ENCODE results near the gene NELL1. TPM values are rescaled to one million over a fixed set of nuclear protein-coding genes. Genes with fewer than 3 reads are reported as not detected.
"Not testable (repeated sequence)": the region's sequence is repeated elsewhere in the genome, so short reads cannot be mapped to it uniquely, and the experiment has no call there.

The NELL1 gene
- total and polyA plus RNA-seq, 7 experiments from 2014 or later, result not detected

- H3K27me3 Mint-ChIP-seq; H3K4me1 ChIP-seq (ENCODE audit: control insufficient read depth in 2 of 2, insufficient read depth in 2 of 2, low read length in 2 of 2); intact Hi-C loops (cut with micrococcal nuclease); H3K27ac Mint-ChIP-seq; H3K4me3 ChIP-seq (ENCODE audit: low read length); H3K27ac ChIP-seq (ENCODE audit: low read depth, low read length); H3K4me3 Mint-ChIP-seq; H3K27me3 ChIP-seq (ENCODE audit: control insufficient read depth in 2 of 2, insufficient read depth in 2 of 2, low read length in 2 of 2); CTCF ChIA-PET; ATAC-seq; H3K36me3 ChIP-seq (ENCODE audit: control insufficient read depth in 2 of 3, insufficient read depth in 3 of 3, low read length in 3 of 3); DNase-seq; H3K36me3 Mint-ChIP-seq; H3K4me1 Mint-ChIP-seq; H3K9me3 ChIP-seq (ENCODE audit: control insufficient read depth in 2 of 3, low read length in 3 of 3); POLR2A ChIA-PET: not testable (repeated sequence)
- H3K9me3 Mint-ChIP-seq, result peaks cover 0 to 37% (median 10%) of the 10 kb centered on the region in 11 donors
These were observed 602.8 kb downstream of the NELL1 start for GRCh38 chr11:21272139-21272538.

GRCh38 chr11:21278840-21279239, 609.5 kb downstream of the NELL1 start:
- Histone ChIP-seq H3K4me1 (ENCODE audit: control insufficient read depth in 2 of 2, insufficient read depth in 2 of 2, low read length in 2 of 2) (no peaks in the 10 kb centered on the region), H3K36me3 (ENCODE audit: control insufficient read depth in 2 of 3, insufficient read depth in 3 of 3, low read length in 3 of 3) (no peaks in the 10 kb centered on the region), H3K4me3 (ENCODE audit: low read length) (no peak overlapping the region), H3K27me3 (ENCODE audit: control insufficient read depth in 2 of 2, insufficient read depth in 2 of 2, low read length in 2 of 2) (no peaks in the 10 kb centered on the region), H3K9me3 (ENCODE audit: control insufficient read depth in 2 of 3, low read length in 3 of 3) (no peaks in the 10 kb centered on the region), H3K27ac (ENCODE audit: low read depth, low read length) (no peak overlapping the region)
- intact Hi-C loops (cut with micrococcal nuclease), result no loop called here
- Mint-ChIP-seq H3K4me3 (no peak overlapping the region), H3K27ac (no peak overlapping the region), H3K9me3 (peaks cover 4 to 38% (median 15%) of the 10 kb centered on the region in 11 donors), H3K4me1 (peaks cover 0 to 5% (median 0%) of the 10 kb centered on the region in 7 donors), H3K36me3 (peaks cover 0 to 7% (median 0%) of the 10 kb centered on the region in 5 donors), H3K27me3 (no peaks in the 10 kb centered on the region)
- DNase-seq, result no peak
- CTCF ChIA-PET, result no interaction called here
- POLR2A ChIA-PET, result no interaction called here
- ATAC-seq, result no peak

GRCh38 chr11:21285104-21285503, 615.7 kb downstream of the NELL1 start:
- Histone ChIP-seq H3K27ac (ENCODE audit: low read depth, low read length) (no peak overlapping the region), H3K36me3 (ENCODE audit: control insufficient read depth in 2 of 3, insufficient read depth in 3 of 3, low read length in 3 of 3) (no peaks in the 10 kb centered on the region), H3K4me1 (ENCODE audit: control insufficient read depth in 2 of 2, insufficient read depth in 2 of 2, low read length in 2 of 2) (no peaks in the 10 kb centered on the region), H3K4me3 (ENCODE audit: low read length) (no peak overlapping the region), H3K9me3 (ENCODE audit: control insufficient read depth in 2 of 3, low read length in 3 of 3) (no peaks in the 10 kb centered on the region), H3K27me3 (ENCODE audit: control insufficient read depth in 2 of 2, insufficient read depth in 2 of 2, low read length in 2 of 2) (no peaks in the 10 kb centered on the region)
- intact Hi-C loops (cut with micrococcal nuclease), result no loop called here
- DNase-seq (no peak), ATAC-seq (no peak)
- ChIA-PET POLR2A (no interaction called here), CTCF (no interaction called here)
- Mint-ChIP-seq H3K36me3 (peaks cover 0 to 3% (median 0%) of the 10 kb centered on the region in 5 donors), H3K9me3 (peaks cover 0 to 29% (median 15%) of the 10 kb centered on the region in 11 donors), H3K4me1 (no peaks in the 10 kb centered on the region), H3K4me3 (no peak overlapping the region), H3K27me3 (no peaks in the 10 kb centered on the region), H3K27ac (no peak overlapping the region)

GRCh38 chr11:21289686-21290085, 620.3 kb downstream of the NELL1 start:
- no peaks in the 10 kb centered on the region for H3K27me3 ChIP-seq (ENCODE audit: control insufficient read depth in 2 of 2, insufficient read depth in 2 of 2, low read length in 2 of 2)
- CTCF ChIA-PET, result no interaction called here
- H3K36me3 ChIP-seq (ENCODE audit: control insufficient read depth in 2 of 3, insufficient read depth in 3 of 3, low read length in 3 of 3), result no peaks in the 10 kb centered on the region
- Mint-ChIP-seq H3K36me3 (peaks cover 0 to 3% (median 0%) of the 10 kb centered on the region in 5 donors), H3K27me3 (no peaks in the 10 kb centered on the region), H3K9me3 (peaks cover 0 to 39% (median 21%) of the 10 kb centered on the region in 11 donors), H3K4me1 (no peaks in the 10 kb centered on the region), H3K4me3 (no peak overlapping the region), H3K27ac (no peak overlapping the region)
- intact Hi-C loops (cut with micrococcal nuclease), result no loop called here
- H3K9me3 ChIP-seq (ENCODE audit: control insufficient read depth in 2 of 3, low read length in 3 of 3), result no peaks in the 10 kb centered on the region
- POLR2A ChIA-PET, result no interaction called here
- H3K4me1 ChIP-seq (ENCODE audit: control insufficient read depth in 2 of 2, insufficient read depth in 2 of 2, low read length in 2 of 2), result no peaks in the 10 kb centered on the region
- ATAC-seq (no peak), DNase-seq (no peak)
- no peak overlapping the region for H3K4me3 ChIP-seq (ENCODE audit: low read length)
- no peak overlapping the region for H3K27ac ChIP-seq (ENCODE audit: low read depth, low read length)

- H3K27me3 ChIP-seq (ENCODE audit: control insufficient read depth in 2 of 2, insufficient read depth in 2 of 2, low read length in 2 of 2), result no peaks in the 10 kb centered on the region
- no peak overlapping the region for H3K4me3 ChIP-seq (ENCODE audit: low read length)
- Mint-ChIP-seq H3K4me1 (no peaks in the 10 kb centered on the region), H3K27me3 (no peaks in the 10 kb centered on the region), H3K36me3 (no peaks in the 10 kb centered on the region), H3K9me3 (peaks cover 2 to 32% (median 15%) of the 10 kb centered on the region in 11 donors), H3K27ac (no peak overlapping the region), H3K4me3 (no peak overlapping the region)
- H3K27ac ChIP-seq (ENCODE audit: low read depth, low read length), result no peak overlapping the region
- no peaks in the 10 kb centered on the region for H3K9me3 ChIP-seq (ENCODE audit: control insufficient read depth in 2 of 3, low read length in 3 of 3)
- POLR2A ChIA-PET, result no interaction called here
- CTCF ChIA-PET, result no interaction called here
- ATAC-seq, result no peak
- no peaks in the 10 kb centered on the region for H3K36me3 ChIP-seq (ENCODE audit: control insufficient read depth in 2 of 3, insufficient read depth in 3 of 3, low read length in 3 of 3)
- intact Hi-C loops (cut with micrococcal nuclease), result no loop called here
- H3K4me1 ChIP-seq (ENCODE audit: control insufficient read depth in 2 of 2, insufficient read depth in 2 of 2, low read length in 2 of 2), result no peaks in the 10 kb centered on the region
- DNase-seq, result no peak
These were observed 626.1 kb downstream of the NELL1 start for GRCh38 chr11:21295508-21295907.

GRCh38 chr11:21301981-21302380, 632.6 kb downstream of the NELL1 start:
- DNase-seq (no peak), ATAC-seq (no peak)
- intact Hi-C loops (cut with micrococcal nuclease), result no loop called here
- CTCF ChIA-PET, result no interaction called here
- no peaks in the 10 kb centered on the region for H3K27me3 Mint-ChIP-seq
- H3K36me3 Mint-ChIP-seq, result no peaks in the 10 kb centered on the region
- no peak overlapping the region for H3K4me3 Mint-ChIP-seq
- Histone ChIP-seq H3K36me3 (ENCODE audit: control insufficient read depth in 2 of 3, insufficient read depth in 3 of 3, low read length in 3 of 3) (no peaks in the 10 kb centered on the region), H3K27me3 (ENCODE audit: control insufficient read depth in 2 of 2, insufficient read depth in 2 of 2, low read length in 2 of 2) (no peaks in the 10 kb centered on the region), H3K4me3 (ENCODE audit: low read length) (no peak overlapping the region), H3K4me1 (ENCODE audit: control insufficient read depth in 2 of 2, insufficient read depth in 2 of 2, low read length in 2 of 2) (no peaks in the 10 kb centered on the region), H3K27ac (ENCODE audit: low read depth, low read length) (no peak overlapping the region), H3K9me3 (ENCODE audit: control insufficient read depth in 2 of 3, low read length in 3 of 3) (no peaks in the 10 kb centered on the region)
- POLR2A ChIA-PET, result no interaction called here
- H3K27ac Mint-ChIP-seq, result no peak overlapping the region
- no peaks in the 10 kb centered on the region for H3K4me1 Mint-ChIP-seq
- H3K9me3 Mint-ChIP-seq, result peaks cover 0 to 23% (median 6%) of the 10 kb centered on the region in 11 donors

- Mint-ChIP-seq H3K27me3 (no peaks in the 10 kb centered on the region), H3K4me3 (no peak overlapping the region), H3K36me3 (no peaks in the 10 kb centered on the region), H3K9me3 (peaks cover 0 to 10% (median 3%) of the 10 kb centered on the region in 11 donors), H3K4me1 (no peaks in the 10 kb centered on the region), H3K27ac (no peak overlapping the region)
- Histone ChIP-seq H3K27me3 (ENCODE audit: control insufficient read depth in 2 of 2, insufficient read depth in 2 of 2, low read length in 2 of 2) (no peaks in the 10 kb centered on the region), H3K9me3 (ENCODE audit: control insufficient read depth in 2 of 3, low read length in 3 of 3) (no peaks in the 10 kb centered on the region), H3K4me1 (ENCODE audit: control insufficient read depth in 2 of 2, insufficient read depth in 2 of 2, low read length in 2 of 2) (no peaks in the 10 kb centered on the region), H3K4me3 (ENCODE audit: low read length) (no peak overlapping the region), H3K27ac (ENCODE audit: low read depth, low read length) (no peak overlapping the region), H3K36me3 (ENCODE audit: control insufficient read depth in 2 of 3, insufficient read depth in 3 of 3, low read length in 3 of 3) (no peaks in the 10 kb centered on the region)
- ATAC-seq, result no peak
- DNase-seq, result no peak
- intact Hi-C loops (cut with micrococcal nuclease), result no loop called here
- CTCF ChIA-PET, result no interaction called here
- POLR2A ChIA-PET, result no interaction called here
These were observed 637.5 kb downstream of the NELL1 start for GRCh38 chr11:21306739-21307358.

All from naive thymus-derived CD4-positive, alpha-beta T cell (primary cell).